ENCODE measurements around the gene DNLZ.

DNA sequence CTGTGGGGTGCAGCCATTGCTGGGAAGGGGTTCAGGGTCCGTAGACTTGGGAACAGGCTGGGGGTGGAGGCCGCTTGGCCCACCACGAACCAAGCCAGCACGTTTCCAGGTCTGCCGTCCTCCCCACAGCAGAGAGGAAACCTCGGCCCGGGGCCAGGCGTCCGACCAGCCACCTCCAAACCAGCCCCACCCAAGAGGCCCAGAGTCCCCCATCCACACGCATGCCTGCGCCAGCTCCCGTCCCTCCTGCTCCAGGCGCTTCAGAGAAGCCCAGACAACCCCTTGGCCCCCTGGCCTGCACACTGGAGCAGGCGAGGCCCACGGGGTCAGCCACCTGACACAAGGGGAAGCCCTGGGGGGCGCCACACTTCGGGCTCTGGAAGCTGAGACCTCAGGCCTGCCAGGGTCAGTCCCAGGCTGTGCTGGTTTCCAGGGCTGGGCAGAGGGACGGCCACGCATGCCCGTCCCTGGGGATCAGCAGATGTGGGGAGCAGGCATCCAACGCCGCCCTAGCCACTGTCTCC lies 6.3 kb downstream of the DNLZ start:
- TF ChIP-seq, protein P1, sequence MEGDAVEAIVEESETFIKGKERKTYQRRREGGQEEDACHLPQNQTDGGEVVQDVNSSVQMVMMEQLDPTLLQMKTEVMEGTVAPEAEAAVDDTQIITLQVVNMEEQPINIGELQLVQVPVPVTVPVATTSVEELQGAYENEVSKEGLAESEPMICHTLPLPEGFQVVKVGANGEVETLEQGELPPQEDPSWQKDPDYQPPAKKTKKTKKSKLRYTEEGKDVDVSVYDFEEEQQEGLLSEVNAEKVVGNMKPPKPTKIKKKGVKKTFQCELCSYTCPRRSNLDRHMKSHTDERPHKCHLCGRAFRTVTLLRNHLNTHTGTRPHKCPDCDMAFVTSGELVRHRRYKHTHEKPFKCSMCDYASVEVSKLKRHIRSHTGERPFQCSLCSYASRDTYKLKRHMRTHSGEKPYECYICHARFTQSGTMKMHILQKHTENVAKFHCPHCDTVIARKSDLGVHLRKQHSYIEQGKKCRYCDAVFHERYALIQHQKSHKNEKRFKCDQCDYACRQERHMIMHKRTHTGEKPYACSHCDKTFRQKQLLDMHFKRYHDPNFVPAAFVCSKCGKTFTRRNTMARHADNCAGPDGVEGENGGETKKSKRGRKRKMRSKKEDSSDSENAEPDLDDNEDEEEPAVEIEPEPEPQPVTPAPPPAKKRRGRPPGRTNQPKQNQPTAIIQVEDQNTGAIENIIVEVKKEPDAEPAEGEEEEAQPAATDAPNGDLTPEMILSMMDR (IDR thresholded peaks at IDR 0.05): no peak
- TF ChIP-seq POLR2A (IDR thresholded peaks at IDR 0.05): no peak
